Thymus (tissue), 2 donors: ENCODE results near the gene POLDIP2. TPM values are rescaled to one million over a fixed set of nuclear protein-coding genes. Genes with fewer than 3 reads are reported as not detected.

Source experiments
- polyA plus RNA-seq: library from polyadenylated mRNA; stranded (reverse); fragments of 200-250 nt; gene quantifications from one replicate; pipeline ENCODE4 v1.2.3, GENCODE V29; 2013
- total RNA-seq: library from RNA; stranded (reverse); fragments of 120-200 nt; gene quantifications from one replicate; pipeline ENCODE4 v1.2.4, GENCODE V29; 2013
- donor health status: healthy.

POLDIP2 gene
- total and polyA plus RNA-seq, 2 donors = 37.6 to 52.5 TPM

Other genes starting within 250 kb of the POLDIP2 start
- 17.2 TPM for gene TMEM97, start 38.3 kb downstream of the POLDIP2 start, total RNA-seq
- 3.3 TPM for gene TMEM97, start 38.3 kb downstream of the POLDIP2 start, polyA plus RNA-seq
- gene IFT20, start 22.1 kb downstream of the POLDIP2 start, total RNA-seq = 44.6 TPM
- gene IFT20, start 22.1 kb downstream of the POLDIP2 start, polyA plus RNA-seq = 82.5 TPM
- 11.3 TPM for gene TNFAIP1, start 21.8 kb downstream of the POLDIP2 start, total RNA-seq
- 19.4 TPM for gene TNFAIP1, start 21.8 kb downstream of the POLDIP2 start, polyA plus RNA-seq
- gene SEBOX, start 7.7 kb upstream of the POLDIP2 start, total RNA-seq = not detected
- not detected for gene SEBOX, start 7.7 kb upstream of the POLDIP2 start, polyA plus RNA-seq
- gene VTN, start 12.8 kb upstream of the POLDIP2 start, total RNA-seq = 0.09 TPM
- 0.59 TPM for gene VTN, start 12.8 kb upstream of the POLDIP2 start, polyA plus RNA-seq
- gene SARM1, start 14.2 kb upstream of the POLDIP2 start, total RNA-seq = 1.2 TPM
- gene SARM1, start 14.2 kb upstream of the POLDIP2 start, polyA plus RNA-seq = 5.4 TPM
- 13.1 TPM for gene SLC46A1, start 48.7 kb upstream of the POLDIP2 start, total RNA-seq
- 10.5 TPM for gene SLC46A1, start 48.7 kb upstream of the POLDIP2 start, polyA plus RNA-seq
- gene SLC13A2, start 116.1 kb upstream of the POLDIP2 start, total RNA-seq = not detected
- 0.09 TPM for gene SLC13A2, start 116.1 kb upstream of the POLDIP2 start, polyA plus RNA-seq
- 5.4 TPM for gene FOXN1, start 148.8 kb upstream of the POLDIP2 start, total RNA-seq
- 6.5 TPM for gene FOXN1, start 148.8 kb upstream of the POLDIP2 start, polyA plus RNA-seq
- 30.4 TPM for gene UNC119, start 195.1 kb upstream of the POLDIP2 start, total RNA-seq
- gene UNC119, start 195.1 kb upstream of the POLDIP2 start, polyA plus RNA-seq = 30.6 TPM
- 25.5 TPM for gene PIGS, start 214.0 kb upstream of the POLDIP2 start, total RNA-seq
- 19.6 TPM for gene PIGS, start 214.0 kb upstream of the POLDIP2 start, polyA plus RNA-seq
- 18.2 TPM for gene ALDOC, start 219.4 kb upstream of the POLDIP2 start, total RNA-seq
- 10.6 TPM for gene ALDOC, start 219.4 kb upstream of the POLDIP2 start, polyA plus RNA-seq
- 46.0 TPM for gene SPAG5, start 241.5 kb upstream of the POLDIP2 start, total RNA-seq
- 19.4 TPM for gene SPAG5, start 241.5 kb upstream of the POLDIP2 start, polyA plus RNA-seq